Inflammatory macrophage (primary cell): ENCODE measurements around the gene ELMO3.
A peak's percentile ranks its signal among the peaks of the same experiment; 100 is the strongest.

Experiments used
- DNase-seq, 2 donors: peaks; one replicate each; pipeline ENCODE4 v3.0.0-alpha.2; 2020 to 2022
- total RNA-seq, 18 experiments: gene quantifications; one replicate each; lab custom pipeline; 2026; ENCODE audit warnings: mixed read lengths in 6 of 18, inconsistent platforms in 2 of 18; lab: John Stamatoyannopoulos, UW

ELMO3 gene
- 1.1 to 4.8 (median 2.6) reads per million in 18 experiments for total RNA-seq

DNA sequence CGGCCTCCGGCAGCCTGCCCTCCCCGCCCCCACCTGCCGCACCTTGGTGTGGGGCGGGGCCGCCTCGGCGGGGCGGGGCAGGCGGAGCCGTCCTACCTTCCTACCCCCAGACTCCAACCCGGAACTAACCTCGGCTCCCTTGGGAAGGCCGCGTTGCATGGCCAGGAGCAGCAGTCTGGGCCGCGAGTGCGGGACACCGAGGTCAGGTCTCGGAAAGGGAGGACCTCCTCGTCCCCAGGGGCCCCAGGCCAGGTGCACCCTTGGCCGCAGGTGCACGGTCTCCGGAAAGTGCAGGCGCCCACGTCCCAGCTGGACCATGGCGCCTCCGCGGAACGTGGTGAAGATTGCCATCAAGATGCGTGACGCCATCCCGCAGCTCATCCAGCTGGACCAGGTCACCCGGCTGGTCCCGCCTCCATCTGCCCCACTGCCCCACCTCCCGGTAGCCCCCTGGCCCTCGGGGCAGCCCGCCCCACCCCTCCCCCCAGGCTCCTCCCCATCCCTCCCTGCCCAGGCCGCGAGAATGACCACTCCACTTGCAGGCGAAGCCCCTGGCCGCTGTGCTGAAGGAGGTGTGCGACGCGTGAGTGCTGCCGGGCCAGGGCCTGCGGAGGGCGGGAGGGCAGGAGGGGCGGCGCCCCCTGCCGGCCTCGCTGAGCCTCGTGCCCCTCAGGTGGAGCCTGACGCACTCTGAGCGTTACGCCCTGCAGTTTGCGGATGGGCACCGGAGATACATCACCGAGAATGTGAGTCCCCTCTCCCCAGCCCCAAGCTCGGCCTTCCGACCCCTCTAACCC is at the start of gene ELMO3:
TSS of gene ELMO3 (plus strand) at position 121 of the 797 bp plus-strand sequence. CDS start at position 317, 196 bp downstream.
- no peak for DNase-seq

DNA sequence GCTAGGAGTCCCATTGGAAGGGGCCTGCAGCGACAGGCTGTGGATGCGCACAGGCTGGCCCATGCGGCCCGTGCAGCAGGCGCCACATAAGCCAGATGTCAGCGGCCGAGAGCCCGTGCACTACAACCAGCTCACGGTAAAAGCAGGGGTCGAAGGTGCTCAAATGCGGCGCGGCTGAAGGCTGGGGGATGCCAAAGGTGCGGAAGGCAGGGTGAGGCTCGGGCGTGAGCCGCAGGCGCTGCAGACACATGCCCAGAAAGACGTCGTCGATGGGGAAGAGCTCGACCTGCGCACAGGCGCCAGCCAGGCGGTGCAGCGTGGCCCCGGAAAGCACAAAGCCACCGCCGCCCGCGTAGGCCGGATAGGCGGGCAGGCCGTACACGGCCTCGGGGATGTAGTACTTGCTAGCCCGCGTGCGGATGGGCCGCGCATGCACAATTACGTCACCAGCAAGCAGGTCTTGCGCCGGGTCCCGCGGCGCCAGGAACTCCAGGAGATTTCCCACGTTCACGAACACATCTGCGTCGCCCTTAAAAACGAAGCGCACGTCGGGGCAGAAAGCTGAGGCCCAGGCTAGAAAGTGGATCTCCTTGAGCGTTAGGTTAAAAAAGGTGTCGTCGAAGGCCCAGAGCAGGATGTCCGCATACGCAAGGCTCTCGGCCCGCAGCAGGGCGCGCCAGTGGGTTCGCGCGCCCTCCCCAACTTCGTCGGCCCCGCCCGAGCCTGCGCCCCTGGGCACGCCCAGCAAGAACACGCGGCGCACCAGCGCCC is 49.5 kb upstream of the ELMO3 start:
- DNase-seq: no peak

GRCh38 chr16:67150047-67150832 is 48.7 kb upstream of the ELMO3 start:
- peak; percentile 26 to 52 for DNase-seq

DNA sequence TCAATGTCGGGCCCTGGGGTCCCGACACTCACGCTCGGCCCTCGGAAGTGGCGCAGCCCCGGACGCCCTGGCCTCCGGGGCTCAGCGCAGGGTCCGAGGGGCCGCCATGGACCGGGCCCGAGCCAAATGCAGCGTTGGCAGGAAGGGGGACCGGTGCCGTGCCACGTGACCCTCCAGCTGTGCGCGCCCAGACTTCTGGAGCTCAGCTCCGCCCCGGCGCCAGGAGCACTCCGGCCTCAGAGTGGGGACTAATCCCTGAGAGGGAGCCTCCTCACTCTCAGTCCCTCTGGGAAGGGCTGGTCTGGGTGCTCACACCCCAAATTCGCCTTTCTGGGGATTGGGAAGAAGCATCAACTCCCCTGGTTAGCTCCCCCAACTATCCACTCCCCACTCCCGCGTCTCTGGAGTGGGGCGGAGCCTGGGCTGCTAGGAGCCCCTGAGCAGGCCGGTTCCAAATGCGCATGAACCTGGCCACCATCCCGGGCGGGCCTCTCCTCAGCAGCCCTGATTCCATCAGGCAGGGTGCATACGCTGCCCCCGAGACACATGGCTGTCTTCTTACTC is 48.0 kb upstream of the ELMO3 start, which contains the start of gene B3GNT9:
TSS of gene B3GNT9 (minus strand) at position 166 of the 564 bp plus-strand sequence. CDS start 513 bp downstream, outside the sequence.
- DNase-seq: no peak

- no peak for DNase-seq
Observed at GRCh38 chr16:67151431-67152097, 47.4 kb upstream of the ELMO3 start.

DNA sequence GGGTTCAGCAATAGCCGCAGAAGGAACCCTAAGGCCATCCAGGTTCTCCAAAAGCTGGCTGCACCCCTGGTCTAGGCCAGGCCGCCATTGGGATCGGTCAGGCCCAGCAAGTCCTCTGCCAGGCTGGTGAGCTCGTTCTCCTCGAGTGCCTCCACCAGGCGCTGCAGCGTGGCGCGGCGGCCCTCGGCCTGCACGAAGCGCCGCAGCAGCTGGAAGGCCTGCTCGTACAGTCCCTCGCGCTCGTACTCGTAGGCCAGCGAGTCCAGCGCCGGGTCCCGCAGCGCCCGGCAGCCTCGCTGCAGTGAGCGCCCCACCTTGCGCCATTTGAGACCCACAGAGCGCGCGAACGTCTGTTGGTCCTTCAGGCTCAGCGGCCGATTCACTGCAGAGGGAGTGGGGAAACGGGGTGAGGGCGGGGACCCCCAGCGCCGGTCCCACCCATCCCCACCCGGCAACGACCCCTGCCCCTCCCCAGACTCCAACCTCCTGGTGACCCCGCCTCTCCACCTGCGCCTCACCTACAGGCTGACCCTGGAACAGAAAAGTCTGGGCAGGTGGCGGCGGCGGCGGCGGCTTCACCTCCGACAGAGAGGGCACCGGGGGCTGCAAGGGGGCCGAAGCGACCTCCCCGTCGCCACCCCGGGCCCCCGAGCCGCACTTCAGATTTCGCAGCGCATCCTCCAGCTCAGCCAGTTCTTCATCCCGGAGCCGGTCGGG is 44.2 kb upstream of the ELMO3 start:
- no peak for DNase-seq

DNA sequence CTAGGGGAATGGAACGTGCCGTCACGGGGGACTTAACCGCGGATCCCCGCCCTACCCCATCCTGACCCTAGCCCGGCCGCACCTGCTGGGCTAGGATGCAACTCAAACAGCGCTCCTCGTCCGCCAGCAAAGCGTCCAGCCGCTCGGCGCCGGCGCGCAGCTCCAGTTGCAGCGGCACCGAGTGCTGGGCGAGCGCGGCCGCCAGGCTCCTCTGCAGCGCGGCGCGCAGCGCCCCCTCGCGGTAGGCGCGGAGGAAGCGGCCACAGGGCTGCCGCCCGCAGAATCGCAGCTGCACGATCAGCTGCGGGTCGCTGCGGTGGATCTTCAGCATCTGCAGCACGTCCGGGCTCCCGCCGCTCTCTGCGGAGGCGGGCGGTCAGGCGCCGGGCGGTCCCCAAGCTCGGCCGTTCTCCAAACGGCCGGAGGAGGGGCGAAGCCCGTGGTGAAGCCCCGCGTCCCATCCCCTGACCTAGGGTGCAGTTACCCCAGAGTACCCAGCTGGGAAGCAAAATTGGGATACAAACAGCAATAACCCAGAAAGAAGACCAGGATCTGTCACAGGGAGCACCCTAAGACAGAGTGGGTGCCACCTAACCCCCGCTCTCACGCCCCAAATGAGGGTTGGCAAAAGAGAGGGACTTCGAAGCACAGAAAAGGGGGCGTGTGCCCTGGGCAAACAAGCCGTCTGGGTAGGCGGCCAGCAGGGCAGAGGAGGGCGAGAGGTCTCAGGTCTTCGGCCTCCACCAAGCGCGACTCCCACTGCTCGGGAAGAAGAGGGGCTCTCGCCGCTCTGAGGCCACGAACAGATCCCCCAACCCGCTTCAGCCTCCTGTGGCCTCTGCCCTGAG is 43.4 kb upstream of the ELMO3 start:
- DNase-seq: peak; percentile 66 to 81

GRCh38 chr16:67156143-67156844 is 42.6 kb upstream of the ELMO3 start:
- DNase-seq: no peak

GRCh38 chr16:67157106-67157748 is 41.7 kb upstream of the ELMO3 start:
- DNase-seq: no peak

GRCh38 chr16:67157892-67158635 is 40.9 kb upstream of the ELMO3 start:
- DNase-seq: no peak

GRCh38 chr16:67158637-67159600 is 40.0 kb upstream of the ELMO3 start:
- peak in 1 of 2 donors; percentile 31 for DNase-seq

DNA sequence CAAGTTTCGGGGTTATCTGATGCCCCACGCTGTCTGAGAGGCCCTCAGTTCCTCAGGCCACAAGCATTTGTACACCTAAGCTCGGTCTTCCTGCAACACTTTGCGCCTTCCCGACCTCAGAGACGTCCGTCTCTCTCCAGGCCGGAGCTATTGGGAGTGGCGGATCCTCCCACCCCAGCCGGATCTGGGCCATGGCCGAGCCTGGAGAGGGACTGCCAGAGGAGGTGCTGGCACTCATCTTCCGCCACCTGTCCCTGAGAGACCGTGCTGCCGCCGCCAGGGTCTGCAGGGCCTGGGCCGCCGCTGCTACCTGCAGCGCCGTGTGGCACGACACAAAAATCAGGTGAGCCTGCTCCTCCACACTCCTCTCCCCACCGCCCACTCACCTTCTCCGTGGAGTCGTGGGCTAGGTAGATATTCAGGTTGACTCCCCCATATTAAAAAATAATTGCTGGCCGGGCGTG is 37.3 kb upstream of the ELMO3 start:
- no peak for DNase-seq

DNA sequence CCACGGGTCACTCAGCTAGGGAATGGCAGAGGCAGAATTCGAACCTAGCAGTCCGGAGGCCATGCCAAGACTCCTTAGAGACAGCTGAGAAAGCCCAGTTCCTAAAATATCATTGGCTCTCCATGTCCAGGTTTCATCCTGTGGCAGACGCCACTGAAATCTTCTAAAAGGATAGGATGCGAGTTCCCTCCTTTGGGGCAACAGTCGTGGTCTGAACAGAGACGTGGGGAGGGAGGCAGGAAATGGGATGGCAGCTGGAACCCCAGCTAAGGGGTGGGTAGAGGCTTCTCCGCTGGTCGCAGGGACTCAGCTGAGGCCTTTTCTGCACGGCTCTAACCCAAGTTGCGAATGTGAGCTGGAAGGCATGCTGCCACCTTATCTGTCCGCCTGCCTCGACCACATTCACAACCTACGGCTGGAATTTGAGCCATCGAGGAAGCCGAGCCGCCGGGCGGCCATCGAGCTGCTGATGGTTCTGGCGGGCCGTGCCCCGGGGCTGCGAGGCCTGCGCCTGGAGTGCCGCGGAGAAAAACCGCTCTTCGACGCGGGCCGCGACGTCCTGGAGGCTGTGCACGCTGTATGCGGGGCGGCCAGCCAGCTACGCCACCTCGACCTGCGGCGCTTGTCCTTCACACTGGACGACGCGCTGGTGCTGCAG is 36.3 kb upstream of the ELMO3 start:
- peak; percentile 53 to 58 for DNase-seq

GRCh38 chr16:67163164-67163998 is 35.5 kb upstream of the ELMO3 start:
- peak in 1 of 2 donors; percentile 37 for DNase-seq

DNA sequence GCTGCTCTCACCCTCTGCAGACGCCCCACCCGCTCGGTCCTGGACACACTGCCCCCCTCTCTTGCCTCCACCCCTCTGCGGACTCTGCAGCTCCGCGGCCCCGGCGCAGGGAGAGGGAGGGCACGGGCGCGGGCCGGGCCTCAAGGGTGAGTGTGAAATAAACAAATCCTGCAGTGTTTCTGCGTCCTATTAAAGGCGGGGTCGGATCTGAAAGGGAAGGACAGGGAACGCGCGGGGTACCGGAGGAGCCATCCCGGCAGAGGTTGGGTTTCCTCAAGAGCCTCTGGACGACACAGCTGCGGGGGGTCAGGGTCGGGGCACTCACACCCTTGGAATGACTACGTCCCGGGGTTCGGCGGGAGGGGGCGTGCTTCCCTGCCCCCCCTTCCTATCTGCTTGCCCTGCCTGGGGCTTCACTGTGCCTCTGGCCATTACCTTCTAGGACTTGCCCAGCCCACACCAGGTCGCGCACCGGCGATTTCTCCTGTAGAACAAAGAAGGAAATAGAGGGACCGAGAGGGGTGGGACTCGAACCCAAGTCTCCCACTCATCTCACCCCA is 34.9 kb upstream of the ELMO3 start:
- no peak for DNase-seq
